ENCODE data around the gene HSP90AA1.

DNA sequence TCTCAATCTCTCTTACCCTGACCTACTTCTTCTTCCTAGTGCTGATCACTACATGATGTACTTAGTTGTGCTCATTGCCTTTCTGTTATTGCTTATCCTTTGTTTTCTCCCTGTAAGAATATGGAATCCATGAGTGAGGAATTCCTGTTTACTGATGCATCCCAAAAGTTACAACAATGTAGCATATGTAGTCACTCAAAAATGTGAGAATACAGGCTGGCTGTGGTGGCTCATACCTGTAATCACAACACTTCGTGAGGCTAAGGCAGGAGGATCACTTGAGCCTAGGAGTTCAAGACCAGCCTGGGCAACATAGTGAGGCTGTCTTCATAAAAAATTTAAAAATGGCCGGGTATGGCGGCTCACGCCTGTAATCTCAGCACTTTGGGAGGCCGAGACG, 44.9 kb upstream of the HSP90AA1 start:
- TF ChIP-seq, protein P1, sequence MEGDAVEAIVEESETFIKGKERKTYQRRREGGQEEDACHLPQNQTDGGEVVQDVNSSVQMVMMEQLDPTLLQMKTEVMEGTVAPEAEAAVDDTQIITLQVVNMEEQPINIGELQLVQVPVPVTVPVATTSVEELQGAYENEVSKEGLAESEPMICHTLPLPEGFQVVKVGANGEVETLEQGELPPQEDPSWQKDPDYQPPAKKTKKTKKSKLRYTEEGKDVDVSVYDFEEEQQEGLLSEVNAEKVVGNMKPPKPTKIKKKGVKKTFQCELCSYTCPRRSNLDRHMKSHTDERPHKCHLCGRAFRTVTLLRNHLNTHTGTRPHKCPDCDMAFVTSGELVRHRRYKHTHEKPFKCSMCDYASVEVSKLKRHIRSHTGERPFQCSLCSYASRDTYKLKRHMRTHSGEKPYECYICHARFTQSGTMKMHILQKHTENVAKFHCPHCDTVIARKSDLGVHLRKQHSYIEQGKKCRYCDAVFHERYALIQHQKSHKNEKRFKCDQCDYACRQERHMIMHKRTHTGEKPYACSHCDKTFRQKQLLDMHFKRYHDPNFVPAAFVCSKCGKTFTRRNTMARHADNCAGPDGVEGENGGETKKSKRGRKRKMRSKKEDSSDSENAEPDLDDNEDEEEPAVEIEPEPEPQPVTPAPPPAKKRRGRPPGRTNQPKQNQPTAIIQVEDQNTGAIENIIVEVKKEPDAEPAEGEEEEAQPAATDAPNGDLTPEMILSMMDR (IDR thresholded peaks at IDR 0.05) = no peak
- no peak for TF ChIP-seq EP300 (IDR thresholded peaks at IDR 0.05)
